Central memory CD4-positive, alpha-beta T cell (primary cell): Measurements from ENCODE around the gene NDN.
"Not testable (repeated sequence)": the region's sequence is repeated elsewhere in the genome, so short reads cannot be mapped to it uniquely, and the experiment has no call there.

Experiments used
- DNase-seq: peaks from one replicate; pipeline ENCODE4 v3.0.0; 2022
- total RNA-seq, 3 experiments: gene quantifications; one replicate each; lab custom pipeline; 2026; lab: John Stamatoyannopoulos, UW

The NDN gene, protein sequence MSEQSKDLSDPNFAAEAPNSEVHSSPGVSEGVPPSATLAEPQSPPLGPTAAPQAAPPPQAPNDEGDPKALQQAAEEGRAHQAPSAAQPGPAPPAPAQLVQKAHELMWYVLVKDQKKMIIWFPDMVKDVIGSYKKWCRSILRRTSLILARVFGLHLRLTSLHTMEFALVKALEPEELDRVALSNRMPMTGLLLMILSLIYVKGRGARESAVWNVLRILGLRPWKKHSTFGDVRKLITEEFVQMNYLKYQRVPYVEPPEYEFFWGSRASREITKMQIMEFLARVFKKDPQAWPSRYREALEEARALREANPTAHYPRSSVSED
- total RNA-seq = 0 to 0.18 (median 0) reads per million in 3 experiments

DNA sequence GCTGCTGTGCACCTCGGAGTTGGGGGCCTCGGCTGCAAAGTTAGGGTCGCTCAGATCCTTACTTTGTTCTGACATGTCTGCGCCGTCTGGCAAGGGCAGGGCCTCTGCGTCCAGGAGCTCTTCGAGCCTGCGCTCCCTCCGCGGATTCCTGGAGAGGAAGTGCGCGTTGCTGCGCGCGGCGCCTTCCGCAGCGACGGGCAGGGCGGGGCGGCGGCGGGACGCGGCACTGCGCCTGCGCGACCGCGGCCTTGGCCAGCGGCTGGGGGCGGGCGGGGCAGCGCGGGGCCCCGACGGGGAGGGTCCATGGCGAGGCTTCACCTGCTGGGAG is at the start of gene NDN:
TSS of gene NDN (minus strand) at position 163 of the 328 bp plus-strand sequence. CDS start at position 75, 88 bp downstream.
- DNase-seq = no peak

DNA sequence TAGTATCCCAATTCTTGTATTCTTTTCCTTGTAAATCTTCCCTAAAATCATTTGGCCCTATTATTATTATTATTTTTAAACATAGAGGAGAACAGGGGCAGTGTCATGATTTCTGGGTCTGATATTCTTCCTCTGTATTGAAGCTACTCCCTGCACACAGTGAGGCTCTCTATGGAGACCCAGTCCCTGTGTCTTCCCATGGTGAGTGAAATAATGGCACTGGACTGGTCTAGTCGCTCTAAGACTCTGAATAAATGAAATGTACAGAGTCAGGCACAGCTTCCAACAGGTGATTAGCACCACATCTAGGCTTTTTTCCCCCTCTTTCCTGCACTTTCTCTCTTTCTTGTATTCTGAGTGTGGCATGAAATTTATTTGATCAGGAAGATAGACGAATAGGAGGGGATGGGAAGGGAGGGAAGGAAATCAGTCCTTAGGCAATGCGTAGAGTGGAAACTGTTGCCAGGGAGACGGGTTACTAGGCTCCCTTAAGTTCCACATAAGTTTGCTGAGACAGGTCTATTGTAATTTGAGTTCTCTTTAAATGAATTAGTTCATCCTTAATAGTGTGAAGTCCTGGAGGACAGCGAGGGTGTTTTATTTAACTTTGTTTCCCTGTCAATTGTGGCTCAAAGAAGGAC is 49.0 kb upstream of the NDN start:
- no peak for DNase-seq

DNA sequence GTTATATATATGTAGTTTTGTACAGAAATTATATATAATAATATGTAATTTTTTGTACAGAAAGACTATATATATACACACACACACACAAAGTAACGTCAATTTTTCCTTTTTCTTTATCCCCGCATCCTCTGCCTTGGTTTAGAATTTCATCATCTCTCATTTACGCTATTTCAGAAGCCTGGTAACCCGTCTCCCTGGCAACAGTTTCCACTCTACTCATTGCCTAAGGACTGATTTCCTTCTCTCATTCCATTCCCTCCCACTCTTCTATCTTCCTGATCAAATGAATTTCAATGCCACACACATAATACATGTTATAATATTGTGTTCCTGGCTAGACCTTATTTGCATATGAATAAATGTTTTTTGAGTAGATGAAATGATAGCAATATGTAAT is 47.8 kb upstream of the NDN start:
- DNase-seq = no peak

DNA sequence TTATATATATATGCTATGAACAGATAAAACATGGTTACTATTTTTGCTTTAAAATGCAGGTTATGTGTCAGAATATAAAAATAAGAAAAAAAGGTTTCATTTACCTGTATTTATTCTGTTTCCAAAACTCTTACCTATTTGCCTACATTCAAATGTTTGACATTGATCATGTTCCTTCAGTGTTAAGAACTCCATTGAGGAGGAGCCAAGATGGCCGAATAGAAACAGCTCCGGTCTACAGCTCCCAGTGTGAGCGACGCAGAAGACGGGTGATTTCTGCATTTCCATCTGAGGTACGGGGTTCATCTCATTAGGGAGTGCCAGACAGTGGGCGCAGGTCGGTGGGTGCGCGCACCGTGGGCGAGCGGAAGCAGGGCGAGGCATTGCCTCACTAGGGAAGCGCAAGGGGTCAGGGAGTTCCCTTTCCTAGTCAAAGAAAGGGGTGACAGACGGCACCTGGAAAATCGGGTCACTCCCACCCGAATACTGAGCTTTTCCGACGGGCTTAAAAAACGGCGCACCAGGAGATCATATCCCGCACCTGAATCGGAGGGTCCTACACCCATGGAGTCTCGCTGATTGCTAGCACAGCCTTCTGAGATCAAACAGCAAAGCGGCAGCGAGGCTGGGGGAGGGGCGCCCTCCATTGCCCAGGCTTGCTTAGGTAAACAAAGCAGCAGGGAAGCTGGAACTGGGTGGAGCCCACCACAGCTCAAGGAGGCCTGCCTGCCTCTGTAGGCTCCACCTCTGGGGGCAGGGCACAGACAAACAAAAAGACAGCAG is 27.0 kb upstream of the NDN start:
- DNase-seq = not testable (repeated sequence)

DNA sequence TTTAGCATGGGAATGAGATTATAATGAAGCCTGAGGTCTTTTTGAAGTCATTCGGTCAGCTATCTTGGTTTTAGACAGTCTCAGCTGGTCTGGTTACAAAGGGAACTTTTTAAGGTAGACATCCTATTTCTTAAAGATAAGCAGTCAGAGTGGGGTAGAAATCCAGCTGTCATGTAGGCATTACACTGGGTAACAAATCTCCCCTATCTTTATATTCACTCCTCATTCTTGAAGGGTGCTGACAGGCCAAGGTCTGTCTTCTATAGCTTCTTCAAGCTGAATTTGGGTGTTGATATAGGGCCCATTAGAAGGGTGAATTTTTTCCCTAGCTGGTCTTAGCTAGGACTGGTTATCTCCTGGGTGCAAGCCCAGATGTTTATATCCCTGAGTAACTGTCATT is 21.2 kb upstream of the NDN start:
- no peak for DNase-seq

DNA sequence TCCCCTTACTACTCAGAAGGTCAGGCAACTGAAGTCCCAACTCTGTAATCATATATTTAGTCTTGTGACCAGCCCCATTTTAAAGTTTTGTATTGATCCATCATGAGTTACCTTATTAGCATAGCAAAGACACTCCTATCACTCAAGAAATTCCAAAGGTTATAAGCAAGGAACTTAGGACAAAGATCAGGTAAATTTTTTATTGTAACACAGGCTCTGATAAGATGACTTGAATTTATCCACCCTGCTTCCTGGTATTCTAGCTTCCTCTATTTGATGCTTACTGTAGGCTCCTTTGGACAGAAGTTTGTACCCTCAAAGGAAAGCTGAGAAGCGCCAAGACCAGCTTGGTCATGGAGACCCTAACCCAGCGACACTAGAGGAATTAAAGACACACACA is 8.2 kb upstream of the NDN start:
- no peak for DNase-seq

DNA sequence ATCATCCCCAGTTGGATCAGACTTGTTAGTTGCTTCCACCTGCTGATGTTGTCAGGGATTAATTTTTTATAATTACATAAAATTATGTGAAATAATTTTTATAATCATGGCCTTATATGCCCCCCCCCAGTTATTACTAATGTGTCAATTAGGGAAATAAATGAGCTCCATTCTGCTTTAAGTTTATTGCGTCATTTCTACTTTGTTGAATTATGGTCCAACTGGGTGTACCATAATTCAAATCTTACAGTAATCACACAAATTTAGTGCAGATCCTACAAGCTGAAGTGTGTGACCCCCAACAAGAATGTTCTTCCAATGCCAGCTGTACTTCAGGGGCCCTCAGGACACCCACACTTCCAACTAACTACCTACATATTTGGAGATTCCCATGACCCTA is 7.5 kb upstream of the NDN start:
- no peak for DNase-seq

DNA sequence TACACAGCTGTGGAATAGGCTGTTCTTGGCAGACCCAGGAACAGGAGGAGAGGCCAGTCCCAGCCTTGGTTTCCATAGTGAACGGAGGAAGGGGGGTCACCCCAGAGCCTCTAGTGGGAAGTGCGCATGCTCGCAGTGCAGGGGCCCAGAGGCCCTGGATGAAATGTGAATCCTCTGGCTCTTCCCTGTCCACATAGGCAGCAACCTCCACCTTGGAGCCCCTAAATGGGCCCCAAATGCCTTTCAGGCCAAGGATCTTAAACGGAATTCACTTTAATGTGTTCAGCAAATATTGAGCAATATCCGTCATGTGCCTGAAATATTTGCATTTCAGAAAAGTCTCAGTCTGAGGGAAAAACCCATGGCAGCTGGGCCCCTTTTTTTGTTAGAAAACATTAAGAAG is 3.3 kb upstream of the NDN start:
- no peak for DNase-seq

DNA sequence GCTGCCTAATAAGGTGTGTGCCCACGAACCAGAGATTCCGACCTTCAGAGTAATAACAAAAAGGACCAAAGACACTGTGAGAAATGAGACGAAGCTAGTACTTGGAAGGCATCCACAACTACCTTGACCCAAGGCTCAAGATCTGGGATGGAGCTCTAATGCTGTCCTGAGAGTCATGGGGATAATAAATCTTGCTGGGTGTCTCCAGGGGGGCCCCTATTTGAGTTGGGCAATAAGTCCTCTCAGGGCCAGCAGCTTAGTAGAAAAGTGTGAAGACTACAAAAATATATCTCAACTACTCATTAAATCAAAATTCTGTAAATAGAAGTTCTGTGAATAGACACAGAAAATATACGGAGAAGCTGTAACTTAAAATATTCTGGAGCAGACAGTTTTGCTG is 2.9 kb upstream of the NDN start:
- no peak for DNase-seq

DNA sequence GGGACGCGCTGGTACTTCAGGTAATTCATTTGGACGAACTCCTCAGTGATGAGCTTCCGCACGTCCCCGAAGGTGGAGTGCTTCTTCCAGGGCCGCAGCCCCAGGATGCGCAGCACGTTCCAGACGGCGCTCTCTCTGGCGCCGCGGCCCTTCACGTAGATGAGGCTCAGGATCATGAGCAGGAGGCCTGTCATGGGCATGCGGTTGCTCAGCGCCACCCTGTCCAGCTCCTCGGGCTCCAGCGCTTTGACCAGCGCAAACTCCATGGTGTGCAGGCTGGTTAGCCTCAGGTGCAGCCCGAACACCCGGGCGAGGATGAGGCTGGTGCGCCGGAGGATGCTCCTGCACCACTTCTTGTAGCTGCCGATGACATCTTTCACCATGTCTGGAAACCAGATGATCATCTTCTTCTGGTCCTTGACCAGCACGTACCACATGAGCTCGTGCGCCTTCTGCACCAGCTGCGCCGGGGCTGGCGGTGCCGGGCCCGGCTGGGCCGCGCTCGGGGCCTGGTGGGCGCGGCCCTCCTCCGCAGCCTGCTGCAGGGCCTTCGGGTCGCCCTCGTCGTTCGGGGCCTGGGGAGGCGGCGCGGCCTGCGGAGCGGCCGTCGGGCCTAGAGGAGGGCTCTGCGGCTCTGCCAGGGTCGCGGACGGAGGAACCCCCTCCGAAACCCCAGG is 501 bp downstream of the NDN start:
- DNase-seq = no peak

DNA sequence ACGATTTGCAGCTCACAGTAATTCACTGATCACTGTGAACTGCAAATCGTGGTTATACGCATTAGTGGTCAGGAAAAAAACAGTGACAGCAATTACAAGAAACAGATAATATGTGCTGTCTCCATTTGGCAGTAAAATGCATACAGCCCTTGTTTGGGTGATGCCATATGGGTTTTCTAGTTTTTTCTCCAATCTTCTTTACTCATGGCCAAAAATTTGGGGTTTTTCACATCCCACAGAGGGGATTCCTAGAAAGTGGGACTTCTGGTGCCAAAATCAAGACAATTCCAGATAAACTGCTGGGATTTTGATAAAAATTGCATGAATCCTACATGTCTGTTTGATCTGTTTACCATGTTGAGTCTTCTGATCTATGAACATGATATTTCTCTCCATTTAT is 15.6 kb downstream of the NDN start:
- no peak for DNase-seq

DNA sequence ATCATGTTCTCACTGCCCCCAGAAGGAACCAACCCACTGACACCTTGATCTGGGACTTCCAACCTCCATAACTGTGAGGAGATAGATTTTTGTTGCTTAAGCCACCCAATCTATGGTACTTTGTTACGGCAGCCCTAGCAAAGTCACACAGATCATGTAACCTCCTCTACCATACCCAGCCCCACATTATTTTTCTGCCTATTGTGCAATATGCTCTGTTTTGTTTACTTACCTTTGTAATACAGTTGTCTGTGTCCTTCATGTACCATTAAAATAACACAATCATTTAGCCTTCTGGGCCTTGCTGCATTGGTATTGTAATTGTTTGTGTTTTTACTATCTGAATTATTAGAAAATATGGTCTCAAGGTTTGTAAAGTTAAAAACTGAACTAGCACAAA is 16.1 kb downstream of the NDN start:
- DNase-seq = no peak

DNA sequence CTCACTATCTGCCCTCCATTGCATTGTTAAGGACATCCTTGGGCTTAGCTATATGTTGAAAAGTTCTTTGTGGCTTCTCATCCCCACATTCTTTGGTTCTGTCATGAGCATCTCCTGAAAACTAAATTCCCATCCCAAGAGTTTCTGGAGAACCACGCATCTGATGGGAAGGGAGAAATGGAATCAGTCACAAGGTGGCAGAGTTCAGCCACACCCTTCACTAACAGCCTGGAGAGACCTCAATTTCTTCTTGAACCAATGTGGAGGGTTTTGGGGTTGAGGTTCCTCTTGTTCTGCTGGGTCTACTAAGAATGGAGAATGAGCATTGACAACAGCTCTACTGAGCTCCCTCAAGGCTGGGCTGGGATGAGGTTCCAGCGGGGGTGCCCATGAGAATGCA is 23.9 kb downstream of the NDN start:
- no peak for DNase-seq

DNA sequence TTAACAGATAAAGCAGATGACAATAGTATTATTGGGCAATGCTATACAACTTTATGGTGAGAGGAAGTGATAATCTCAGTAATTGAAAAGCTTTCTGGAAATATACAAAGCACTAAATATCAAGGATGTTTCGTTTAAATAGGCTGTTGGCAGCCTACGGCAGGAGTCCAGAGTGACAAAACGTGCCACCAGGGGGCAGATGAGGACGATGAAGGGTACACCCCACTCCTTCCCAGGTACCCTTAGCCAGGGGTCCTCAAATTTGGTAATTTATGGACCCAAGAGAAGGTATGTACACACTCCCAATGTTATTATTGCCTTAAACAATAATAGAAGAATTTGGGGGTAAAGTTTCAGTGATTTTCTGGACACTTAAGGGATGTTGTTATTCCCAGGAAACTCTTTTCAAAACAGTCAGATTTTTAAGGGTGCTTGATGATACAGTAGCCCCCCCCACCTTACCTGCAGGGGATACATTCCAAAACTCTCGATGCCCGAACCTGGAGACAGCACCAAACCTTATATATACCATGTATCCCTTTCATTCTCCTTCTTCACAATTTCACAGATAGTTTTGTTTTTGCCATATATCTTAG is 38.1 kb downstream of the NDN start:
- DNase-seq = no peak

DNA sequence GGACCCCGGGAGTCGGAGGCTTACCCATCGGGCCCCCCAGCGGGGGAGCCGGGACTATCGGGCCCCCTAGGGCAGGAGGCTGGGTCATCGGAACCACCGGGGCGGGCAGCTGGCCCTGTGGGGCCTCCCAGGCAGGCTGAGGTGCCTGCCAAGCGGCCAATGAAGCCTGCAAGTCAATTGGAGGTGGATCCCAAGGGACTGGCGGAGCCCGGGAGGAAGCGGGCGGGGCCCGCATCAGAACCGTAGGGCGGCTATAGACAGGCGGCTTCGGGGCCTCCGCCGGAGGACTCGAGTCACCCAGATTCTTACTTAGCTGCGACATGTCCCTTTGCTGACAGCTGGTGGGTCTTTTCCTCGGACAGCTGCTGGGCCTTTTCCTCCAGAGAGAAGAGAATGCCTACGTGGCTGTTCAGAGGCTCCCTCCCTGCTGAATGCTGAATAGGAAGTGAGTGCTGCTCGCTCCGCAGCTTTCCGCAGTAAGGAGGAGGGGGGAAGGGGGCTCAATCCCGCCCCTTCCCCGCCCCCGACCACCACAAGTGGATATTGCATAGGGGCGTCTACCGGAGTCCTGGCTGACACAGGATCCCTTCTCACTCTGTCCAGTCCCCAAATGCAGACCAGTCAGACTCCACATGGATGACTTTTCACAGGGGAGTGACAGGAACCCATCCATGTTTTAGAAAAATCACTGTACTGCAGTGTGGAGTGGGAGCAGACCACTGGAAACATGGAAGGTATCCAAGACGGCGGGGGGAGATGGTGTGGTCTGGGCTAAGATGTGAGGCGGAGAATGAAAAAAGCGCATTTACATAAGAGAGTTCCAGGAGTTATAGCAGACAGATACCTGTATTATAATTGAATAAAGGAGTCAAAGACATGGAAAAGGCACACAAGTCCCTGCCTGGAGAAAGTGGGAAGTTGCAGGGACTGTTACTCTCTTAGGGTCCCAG is 39.4 kb downstream of the NDN start, which contains the start of gene MAGEL2:
TSS of gene MAGEL2 (minus strand) at position 447 of the 950 bp plus-strand sequence. CDS start at position 322, 125 bp downstream.
- no peak for DNase-seq

DNA sequence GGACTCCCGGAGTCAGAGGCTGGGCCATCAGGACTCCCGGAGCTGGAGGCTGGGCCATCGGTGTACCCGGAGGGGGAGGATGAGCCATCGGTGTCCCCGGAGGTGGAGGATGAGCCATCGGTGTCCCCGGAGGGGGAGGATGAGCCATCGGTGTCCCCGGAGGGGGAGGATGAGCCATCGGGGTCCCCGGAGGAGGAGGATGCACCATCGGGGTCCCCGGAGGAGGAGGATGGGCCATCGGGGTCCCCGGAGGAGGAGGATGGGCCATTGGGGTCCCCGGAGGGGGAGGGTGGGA is 40.2 kb downstream of the NDN start:
- DNase-seq = no peak

DNA sequence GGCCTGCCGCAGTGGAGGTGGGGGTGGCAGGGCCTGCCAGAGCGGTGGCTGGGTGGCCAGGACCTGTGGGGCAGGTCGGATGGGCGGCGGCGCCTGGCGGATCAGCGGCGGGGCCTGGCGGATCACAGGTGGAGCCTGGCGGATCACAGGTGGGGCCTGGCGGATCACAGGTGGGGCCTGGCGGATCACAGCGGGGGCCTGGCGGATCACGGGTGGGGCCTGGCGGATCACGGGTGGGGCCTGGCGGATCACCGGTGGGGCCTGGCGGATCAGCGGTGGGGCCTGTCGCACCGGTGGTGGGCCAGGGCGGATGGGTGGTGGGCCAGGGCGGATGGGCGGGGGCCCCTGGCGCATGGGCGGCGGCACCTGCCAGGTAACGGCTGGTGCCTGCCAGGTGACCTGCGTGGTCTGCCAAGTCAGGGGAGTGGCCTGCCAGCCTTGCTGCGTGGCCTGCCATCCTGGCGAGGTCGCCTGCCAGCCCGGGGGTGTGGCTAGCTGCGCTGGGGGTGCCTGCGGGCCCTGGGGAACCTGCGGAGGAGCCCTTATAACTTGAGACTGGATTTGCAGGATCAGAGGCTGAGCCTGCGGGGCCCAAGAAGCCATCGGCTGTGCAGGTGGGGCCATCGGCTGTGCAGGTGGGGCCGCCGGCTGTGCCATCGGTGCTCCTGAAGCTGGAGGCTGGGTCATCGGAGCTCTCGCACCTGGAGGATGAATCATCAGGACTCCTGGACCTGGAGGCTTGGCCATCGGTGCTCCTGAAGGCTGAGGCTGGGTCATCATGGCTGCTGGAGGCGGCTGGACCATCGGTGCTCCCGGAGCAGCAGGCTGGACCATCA is 40.7 kb downstream of the NDN start:
- DNase-seq = no peak

DNA sequence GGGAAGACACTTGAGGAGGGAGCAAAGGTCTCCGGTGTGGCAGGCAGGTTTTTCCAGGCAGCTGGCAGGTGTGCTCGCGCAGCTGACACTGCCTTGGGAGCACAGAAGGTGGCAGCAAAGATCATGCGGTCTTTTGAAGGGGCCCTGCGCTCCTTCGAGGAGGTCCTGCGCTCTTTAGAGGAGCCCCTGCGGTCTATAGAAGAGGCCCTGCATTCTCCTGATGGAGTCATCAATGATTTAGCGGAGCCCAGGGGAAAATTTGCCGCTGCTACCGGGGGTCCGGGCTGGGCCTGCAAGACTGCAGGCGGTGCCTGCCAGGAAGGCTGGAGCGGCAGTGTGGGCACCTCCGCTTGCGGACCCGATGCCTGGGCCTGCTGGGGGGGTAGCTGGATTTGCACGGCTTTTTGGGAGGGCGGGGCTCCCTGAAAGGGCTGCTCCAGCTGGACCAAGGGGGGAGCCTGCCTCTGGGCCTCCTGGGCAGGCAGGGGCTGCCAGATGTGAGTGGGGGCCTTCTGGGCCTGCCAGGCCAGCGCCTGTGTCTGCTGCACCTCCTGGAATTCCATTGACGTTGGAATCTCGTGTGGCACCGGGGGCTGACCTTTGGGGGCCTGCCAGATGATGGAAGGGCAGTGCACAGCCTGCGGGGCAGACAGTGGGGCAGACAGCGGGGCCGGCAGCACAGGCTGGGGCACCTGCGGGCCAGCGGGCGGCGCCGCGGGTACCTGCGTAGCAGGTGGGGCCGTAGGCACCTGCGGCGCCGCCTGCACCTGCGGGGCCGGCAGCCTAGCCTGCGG is 41.5 kb downstream of the NDN start:
- no peak for DNase-seq

DNA sequence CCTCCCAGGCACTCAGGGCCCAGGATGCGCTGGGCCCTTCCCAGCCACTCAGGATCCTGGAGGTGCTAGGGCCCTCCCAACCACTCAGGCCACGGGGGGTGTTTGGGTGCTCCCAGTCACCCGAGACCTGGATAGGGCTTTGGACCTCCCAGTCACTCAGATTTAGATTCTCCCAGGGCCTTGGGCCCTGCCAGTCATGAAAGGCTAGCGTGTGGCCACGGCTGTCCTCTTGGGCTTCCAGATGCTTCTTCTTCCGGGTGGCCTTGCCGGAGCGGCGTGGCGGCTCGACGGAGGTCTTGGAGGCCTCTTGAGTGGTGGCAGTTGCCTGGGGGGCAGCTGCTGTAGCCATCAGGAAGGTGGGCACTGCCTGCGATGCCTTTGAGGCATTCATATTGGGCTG is 42.3 kb downstream of the NDN start:
- no peak for DNase-seq

DNA sequence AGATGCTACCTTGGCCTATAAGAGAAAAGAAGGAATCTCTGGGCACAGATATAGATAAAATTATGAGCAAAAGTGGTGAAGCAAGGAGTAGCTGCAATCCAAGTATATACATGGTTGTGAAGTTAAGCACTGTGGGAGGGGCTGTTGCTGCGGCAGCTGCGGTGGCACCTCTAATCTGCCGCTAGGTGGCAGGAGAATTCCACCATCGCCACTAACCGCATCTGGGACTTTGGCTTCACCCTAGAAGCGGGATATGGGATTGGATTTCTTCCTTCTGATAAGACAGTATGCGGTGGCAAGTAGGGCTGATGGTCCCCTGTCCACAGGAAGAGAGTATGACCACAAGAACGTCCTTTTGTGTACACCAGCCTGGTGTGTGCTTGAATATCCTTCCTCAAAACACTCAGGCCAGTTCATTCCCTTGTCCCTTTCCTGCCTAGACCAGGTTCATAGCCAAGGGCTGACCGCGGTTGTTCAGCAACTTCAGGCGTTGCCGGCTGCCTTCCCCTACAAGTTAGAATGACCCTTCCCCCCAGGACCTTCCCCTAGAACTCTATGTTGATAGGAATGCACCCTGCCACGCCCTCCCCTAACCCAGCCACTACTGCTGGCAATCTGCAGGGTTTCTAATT is 44.6 kb downstream of the NDN start:
- no peak for DNase-seq
